Astrocyte (in vitro differentiated cells and primary cell): Measurements from ENCODE around the gene EFCAB6.

Experiments used
- EZH2 ChIP-seq: IDR thresholded peaks from 2 replicates; pipeline ENCODE4 v1.6.1; 2012; ENCODE audit warnings: mild to moderate bottlenecking, low read length, inconsistent platforms; ENCODE audit not compliant: insufficient read depth
- TF ChIP-seq, protein P1 (sequence below): IDR thresholded peaks from 2 replicates; pipeline ENCODE4 v1.5.1; 2011; ENCODE audit warnings: low read depth, mild to moderate bottlenecking, inconsistent platforms, low read length, moderate library complexity; ENCODE audit not compliant: insufficient read depth

GRCh38 chr22:43572710-43573109 lies 239.4 kb downstream of the EFCAB6 start:
- TF ChIP-seq, protein P1, sequence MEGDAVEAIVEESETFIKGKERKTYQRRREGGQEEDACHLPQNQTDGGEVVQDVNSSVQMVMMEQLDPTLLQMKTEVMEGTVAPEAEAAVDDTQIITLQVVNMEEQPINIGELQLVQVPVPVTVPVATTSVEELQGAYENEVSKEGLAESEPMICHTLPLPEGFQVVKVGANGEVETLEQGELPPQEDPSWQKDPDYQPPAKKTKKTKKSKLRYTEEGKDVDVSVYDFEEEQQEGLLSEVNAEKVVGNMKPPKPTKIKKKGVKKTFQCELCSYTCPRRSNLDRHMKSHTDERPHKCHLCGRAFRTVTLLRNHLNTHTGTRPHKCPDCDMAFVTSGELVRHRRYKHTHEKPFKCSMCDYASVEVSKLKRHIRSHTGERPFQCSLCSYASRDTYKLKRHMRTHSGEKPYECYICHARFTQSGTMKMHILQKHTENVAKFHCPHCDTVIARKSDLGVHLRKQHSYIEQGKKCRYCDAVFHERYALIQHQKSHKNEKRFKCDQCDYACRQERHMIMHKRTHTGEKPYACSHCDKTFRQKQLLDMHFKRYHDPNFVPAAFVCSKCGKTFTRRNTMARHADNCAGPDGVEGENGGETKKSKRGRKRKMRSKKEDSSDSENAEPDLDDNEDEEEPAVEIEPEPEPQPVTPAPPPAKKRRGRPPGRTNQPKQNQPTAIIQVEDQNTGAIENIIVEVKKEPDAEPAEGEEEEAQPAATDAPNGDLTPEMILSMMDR: no peak
- TF ChIP-seq EZH2: no peak
